HG03558 (cell line): ENCODE results near the gene ATP6V1F.

Experiments
- ATAC-seq: cut with Tn5 transposase; IDR thresholded peaks from one replicate; pipeline ENCODE4 v1.9.1; 2021; ENCODE audit warnings: moderate number of reproducible peaks; ENCODE audit not compliant: unreplicated experiment; ENCODE audit errors: extremely low read depth

The ATP6V1F gene

GRCh38 chr7:128847721-128848211 lies 14.9 kb upstream of the ATP6V1F start:
- no peak for ATAC-seq

DNA sequence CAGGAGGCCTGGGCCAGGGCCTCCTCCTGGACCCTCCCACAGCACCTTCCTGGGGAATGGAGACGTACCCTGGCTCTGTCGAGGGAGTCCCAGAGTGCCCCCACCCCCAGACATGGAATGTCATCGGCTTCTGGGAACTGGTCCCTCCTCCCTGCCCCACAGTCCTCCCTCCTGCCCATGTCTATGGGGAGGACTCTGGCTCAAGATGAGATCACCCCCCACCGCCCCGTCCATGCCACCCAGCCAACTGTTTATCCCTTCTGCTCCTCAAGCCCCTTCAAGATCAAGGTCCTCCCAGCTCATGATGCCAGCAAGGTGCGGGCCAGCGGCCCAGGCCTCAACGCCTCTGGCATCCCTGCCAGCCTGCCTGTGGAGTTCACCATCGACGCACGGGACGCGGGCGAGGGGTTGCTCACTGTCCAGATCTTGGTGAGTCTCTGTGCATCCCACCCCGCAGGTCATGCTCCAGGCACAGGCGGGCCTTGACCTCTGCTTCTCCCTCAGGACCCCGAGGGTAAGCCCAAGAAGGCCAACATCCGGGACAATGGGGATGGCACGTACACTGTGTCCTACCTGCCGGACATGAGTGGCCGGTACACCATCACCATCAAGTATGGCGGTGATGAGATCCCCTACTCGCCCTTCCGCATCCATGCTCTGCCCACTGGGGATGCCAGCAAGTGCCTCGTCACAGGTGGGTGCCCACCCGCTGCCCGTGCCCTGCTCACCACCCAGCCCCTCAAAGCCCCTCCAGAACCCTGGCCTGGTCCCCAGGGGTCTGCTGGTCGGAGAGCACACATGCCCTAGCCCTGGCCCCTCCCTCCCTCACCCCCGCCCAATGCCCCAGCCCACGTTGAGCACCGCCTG lies 14.1 kb upstream of the ATP6V1F start:
- ATAC-seq: no peak

- no peak for ATAC-seq
These were observed 13.5 kb upstream of the ATP6V1F start for GRCh38 chr7:128849156-128849515.

- no peak for ATAC-seq
These were observed 12.7 kb upstream of the ATP6V1F start for GRCh38 chr7:128849804-128850490.

DNA sequence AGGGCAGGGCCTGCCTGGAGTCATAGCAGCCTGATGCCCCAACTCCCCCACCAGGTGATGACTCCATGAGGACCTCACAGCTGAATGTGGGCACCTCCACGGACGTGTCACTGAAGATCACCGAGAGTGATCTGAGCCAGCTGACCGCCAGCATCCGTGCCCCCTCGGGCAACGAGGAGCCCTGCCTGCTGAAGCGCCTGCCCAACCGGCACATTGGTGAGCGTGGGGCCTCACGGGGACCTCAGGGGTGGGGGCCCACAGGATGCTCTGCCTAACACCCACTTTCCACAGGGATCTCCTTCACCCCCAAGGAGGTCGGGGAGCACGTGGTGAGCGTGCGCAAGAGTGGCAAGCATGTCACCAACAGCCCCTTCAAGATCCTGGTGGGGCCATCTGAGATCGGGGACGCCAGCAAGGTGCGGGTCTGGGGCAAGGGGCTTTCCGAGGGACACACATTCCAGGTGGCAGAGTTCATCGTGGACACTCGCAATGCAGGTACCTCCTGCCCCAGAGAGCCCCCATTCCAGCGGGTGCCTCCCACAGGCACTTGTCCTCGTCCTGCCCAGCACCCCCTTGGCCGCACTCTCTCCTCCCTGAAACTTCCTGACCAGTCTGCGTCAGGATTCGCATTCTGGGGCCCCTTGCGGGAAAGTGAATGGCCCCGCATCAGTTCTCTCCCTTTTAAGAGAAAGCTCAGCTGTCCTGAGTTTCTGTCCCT lies 10.0 kb upstream of the ATP6V1F start:
- no peak for ATAC-seq

- ATAC-seq: no peak
These were observed 8.9 kb upstream of the ATP6V1F start for GRCh38 chr7:128853799-128854198.

GRCh38 chr7:128854396-128854795 lies 8.3 kb upstream of the ATP6V1F start:
- ATAC-seq: no peak

GRCh38 chr7:128855559-128855958 lies 7.1 kb upstream of the ATP6V1F start:
- no peak for ATAC-seq

GRCh38 chr7:128856001-128856718 lies 6.5 kb upstream of the ATP6V1F start:
- no peak for ATAC-seq

- ATAC-seq: no peak
These were observed 4.0 kb upstream of the ATP6V1F start for GRCh38 chr7:128858380-128859231.

DNA sequence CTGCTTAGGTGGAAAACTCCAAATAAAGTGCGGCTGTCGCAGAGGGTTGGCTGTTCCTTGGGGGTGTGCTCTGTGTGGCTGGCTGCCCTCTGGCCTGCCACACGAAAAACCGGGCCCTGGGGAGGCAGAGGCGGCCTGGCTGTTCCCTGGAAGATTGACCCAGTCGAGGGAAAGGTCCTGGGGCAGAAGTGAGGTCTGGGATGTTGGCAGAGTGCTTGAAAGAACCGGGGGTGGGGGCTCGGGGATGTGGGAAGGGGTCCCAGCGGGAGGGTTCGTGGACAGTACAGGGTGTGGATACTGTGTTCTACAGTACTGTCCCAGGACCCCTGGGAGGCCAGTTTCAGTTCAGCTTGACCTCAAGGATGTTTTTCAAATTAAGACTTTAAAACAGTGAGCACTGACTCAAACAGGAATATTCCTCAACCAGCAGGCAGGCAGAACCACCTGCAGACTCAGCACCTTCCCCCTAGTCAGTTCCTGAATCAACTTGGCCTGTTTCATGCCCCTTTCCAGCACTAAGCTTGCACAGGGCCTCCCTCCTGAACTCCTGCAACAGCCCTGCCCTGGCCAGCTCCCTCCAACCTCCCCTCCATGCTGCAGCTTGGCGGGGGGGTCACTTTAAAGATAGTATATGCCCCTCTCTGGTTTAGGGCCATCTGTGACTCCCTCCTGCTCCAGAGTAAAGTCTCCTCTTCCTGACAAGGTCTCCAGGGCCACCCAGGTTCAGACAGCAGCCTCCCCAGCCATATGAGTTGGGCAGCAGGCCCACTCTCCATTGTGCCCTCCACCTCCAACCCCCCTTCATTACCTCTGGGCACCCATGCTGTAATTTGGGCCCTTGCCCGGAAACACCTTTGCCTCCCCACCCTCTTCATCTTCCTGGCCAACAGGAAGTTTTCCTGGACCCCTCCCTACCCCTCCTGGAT lies 3.2 kb upstream of the ATP6V1F start:
- ATAC-seq: no peak

- ATAC-seq: no peak
These were observed 2.2 kb upstream of the ATP6V1F start for GRCh38 chr7:128860158-128861073.

DNA sequence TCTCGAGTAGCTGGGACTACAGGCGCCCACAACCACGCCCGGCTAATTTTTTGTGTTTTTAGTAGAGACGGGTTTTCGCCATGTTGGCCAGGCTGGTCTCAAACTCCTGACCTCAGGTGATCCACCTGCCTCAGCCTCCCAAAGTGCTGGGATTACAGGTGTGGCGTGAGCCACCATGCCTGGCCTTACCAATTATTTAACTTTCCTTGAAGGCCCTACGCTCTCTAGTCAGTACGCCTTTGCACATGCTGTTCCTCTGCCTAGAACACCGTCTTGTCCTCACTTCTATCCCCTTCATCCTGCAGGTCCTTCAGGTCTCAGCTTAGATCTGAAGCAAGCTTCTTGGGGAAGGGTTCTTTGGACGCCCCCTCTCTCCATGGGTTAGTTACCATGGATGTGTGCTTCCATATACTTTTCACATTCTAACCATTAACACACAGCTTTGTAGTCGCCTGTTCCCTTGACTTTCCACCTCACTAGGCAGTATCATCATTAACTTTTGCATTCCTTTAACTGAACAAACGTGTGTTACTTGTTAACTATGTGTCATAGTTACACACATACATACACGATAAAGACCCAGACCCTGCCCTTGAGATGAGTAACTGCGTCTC lies 592 bp upstream of the ATP6V1F start:
- no peak for ATAC-seq

GRCh38 chr7:128863433-128863989 lies 855 bp downstream of the ATP6V1F start:
- ATAC-seq: peak; percentile 29

DNA sequence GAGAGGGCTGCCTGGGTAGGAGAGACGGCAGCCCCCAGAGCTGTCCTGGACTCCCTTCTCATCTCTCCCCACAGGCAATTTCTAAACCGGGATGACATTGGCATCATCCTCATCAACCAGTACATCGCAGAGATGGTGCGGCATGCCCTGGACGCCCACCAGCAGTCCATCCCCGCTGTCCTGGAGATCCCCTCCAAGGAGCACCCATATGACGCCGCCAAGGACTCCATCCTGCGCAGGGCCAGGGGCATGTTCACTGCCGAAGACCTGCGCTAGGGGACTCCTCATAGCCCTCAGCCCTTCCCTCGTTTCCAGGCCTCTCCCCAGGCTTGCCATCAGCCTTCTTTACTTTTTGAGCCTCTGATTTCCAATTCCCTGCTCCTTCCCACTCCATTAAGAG lies 2.6 kb downstream of the ATP6V1F start:
- no peak for ATAC-seq

DNA sequence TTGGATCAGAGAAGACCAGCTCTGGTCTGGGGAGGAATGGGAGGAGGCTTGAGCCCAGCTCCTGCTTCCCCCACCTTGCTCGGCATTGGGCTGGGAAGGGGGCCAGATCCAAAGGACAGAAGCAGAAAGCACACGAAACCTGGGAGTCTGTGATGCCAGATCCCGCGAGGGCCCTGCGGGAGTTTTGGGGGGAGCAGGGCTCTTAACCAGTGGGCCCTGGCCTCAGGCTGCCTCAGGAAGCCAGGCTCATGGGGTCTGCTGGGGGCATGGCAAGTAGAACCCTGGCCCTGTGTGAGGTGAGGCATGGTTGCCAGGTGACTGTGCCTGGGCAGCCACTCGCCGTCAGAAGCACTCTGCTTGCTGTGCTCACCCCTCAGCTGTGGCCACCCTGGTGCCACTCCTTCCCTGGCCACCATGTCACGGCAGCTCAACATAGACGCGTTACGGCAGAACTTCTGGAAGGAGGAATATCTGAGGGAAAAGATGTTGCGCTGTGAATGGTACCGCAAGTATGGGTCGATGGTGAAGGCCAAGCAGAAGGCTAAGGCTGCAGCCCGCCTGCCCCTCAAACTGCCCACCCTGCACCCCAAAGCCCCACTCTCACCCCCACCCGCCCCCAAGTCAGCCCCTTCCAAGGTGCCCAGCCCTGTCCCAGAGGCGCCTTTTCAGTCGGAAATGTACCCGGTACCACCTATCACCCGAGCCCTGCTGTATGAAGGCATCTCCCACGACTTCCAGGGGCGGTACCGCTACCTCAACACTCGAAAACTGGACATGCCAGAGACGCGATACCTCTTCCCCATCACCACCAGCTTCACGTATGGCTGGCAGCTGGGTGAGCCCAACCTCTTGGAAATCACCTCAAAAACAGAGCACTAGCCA lies 3.6 kb downstream of the ATP6V1F start:
- no peak for ATAC-seq
